D721Med (cell line): Measurements from ENCODE around the gene C9.
A peak's percentile ranks its signal among the peaks of the same experiment; 100 is the strongest.
"Not testable (repeated sequence)": the region's sequence is repeated elsewhere in the genome, so short reads cannot be mapped to it uniquely, and the experiment has no call there.

Experiments used
- DNase-seq: peaks from one replicate; pipeline ENCODE4 v3.0.0; 2011; ENCODE audit warnings: low spot score; ENCODE audit not compliant: insufficient read length
- FAIRE-seq: peaks from 2 replicates; lab custom pipeline; 2011; peaks lifted over from hg19 to GRCh38; lab: Jason Lieb, UNC
- CTCF ChIP-seq: IDR thresholded peaks from 2 replicates; pipeline ENCODE4 v1.5.1; 2012; ENCODE audit warnings: mild to moderate bottlenecking, control low read depth; ENCODE audit not compliant: insufficient read depth; ENCODE audit errors: missing control alignments

C9 gene

GRCh38 chr5:39302472-39302871, 61.8 kb downstream of the C9 start:
- DNase-seq (no peak), FAIRE-seq (no peak)
- no peak for TF ChIP-seq CTCF

DNA sequence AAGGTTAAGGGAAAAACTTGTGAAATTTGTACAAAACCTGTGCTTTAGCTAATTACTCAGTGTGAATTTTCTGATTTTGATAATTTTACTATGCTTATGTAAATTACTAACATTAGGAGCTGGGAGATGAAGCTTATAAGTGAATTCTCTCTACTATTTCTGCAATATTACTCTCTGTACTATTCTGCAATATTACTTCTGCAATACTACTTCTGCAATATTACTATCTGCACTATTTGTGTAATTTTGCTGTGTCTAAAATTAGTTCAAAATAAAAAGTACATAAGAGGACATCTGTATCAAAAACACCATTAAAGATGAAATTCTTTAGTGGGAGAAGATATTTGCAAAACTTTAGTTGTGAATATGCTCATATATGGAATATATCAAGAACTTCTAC, 62.9 kb downstream of the C9 start:
- no peak for FAIRE-seq
- TF ChIP-seq CTCF, result no peak
- no peak for DNase-seq

- TF ChIP-seq CTCF, result no peak
- no peak for DNase-seq
- FAIRE-seq, result no peak
Observed at GRCh38 chr5:39299962-39300361, 64.3 kb downstream of the C9 start.

- FAIRE-seq, result no peak
- no peak for DNase-seq
- TF ChIP-seq CTCF, result no peak
Observed at GRCh38 chr5:39294736-39295135, 69.6 kb downstream of the C9 start.

DNA sequence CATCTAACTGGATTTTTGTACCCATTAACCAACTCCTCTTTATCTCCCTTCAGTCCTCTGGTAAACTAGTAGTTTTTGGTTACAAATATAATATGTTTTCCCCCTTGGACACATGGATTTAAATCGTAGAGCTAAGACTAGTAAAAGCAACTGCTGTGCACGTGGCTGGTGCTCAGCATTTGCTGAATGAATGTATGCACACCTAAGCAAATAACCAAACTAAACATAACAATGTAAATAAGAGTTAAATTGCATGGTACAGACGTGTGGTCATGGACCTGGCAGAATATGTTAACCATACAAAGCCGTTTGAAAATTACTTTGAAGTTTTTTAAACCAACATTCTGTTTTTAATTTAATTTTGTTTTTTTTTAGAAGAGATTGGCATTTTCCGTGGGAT, 79.7 kb downstream of the C9 start:
- DNase-seq (no peak), FAIRE-seq (no peak)
- TF ChIP-seq CTCF, result no peak

GRCh38 chr5:39283231-39283818, 81.0 kb downstream of the C9 start:
- peak; percentile 66 for TF ChIP-seq CTCF
- FAIRE-seq (peak; percentile 67), DNase-seq (no peak)

- no peak for DNase-seq
- no peak for TF ChIP-seq CTCF
- FAIRE-seq, result no peak
Observed at GRCh38 chr5:39282561-39282960, 81.7 kb downstream of the C9 start.

- FAIRE-seq, DNase-seq: not testable (repeated sequence)
Observed at GRCh38 chr5:39275865-39276264, 88.4 kb downstream of the C9 start.
